ENCODE results near the gene RYR3. TPM values are rescaled to one million over a fixed set of nuclear protein-coding genes. Genes with fewer than 3 reads are reported as not detected.

The RYR3 gene
- total and polyA plus RNA-seq, 7 donors, result 2.5 to 159 (median 24.0) TPM

DNA sequence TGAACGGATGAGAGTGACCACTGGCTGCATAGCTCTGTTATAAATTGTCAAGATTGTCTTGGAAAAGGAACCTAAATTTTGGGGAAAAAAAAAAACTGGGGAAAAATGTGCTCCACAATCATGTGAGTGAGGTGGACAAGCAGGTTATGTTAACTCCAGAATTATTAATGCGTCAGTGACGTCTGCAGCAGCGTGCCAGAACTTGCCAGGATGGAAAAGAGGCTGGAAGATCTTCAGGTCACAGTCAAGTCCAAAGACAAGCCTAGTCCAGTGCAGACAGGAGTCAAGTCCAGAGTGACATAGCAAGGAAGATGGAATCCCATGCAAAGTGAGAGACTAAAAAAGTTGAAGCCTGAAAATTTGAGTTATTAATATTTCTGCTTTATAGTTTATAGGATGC is 140.6 kb downstream of the RYR3 start:
- ATAC-seq, result no peak
- intact Hi-C loops (cut with DNase I), result no loop called here

DNA sequence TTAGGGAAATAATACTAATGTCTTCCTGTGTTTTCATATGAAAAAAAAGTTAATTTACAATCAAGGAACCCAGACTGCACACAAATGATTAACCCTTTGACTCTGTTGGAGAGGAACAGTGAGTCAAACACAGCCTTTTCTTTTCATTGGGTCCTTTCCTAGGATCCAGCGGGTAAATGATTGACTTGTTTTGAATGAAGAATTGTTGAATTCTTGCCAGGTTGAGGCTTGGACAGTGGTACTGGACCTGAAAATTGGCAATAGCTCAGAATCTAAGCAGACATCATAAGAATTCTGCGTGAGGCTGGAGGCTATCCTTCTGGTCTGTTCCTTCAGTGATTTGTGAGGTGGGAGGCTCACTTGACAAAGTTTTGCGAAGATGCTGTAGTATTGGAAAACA is 143.0 kb downstream of the RYR3 start:
- no peak overlapping the region for H3K4me3 ChIP-seq
- H3K36me3 ChIP-seq (ENCODE audit: insufficient read depth in 1 of 2, low read depth in 1 of 2), result no peaks in the 10 kb centered on the region
- H3K4me1 ChIP-seq, result peaks cover 4% of the 10 kb centered on the region
- ATAC-seq (no peak), DNase-seq (no peak)
- no peaks in the 10 kb centered on the region for H3K9me3 ChIP-seq
- TF ChIP-seq, protein P1, sequence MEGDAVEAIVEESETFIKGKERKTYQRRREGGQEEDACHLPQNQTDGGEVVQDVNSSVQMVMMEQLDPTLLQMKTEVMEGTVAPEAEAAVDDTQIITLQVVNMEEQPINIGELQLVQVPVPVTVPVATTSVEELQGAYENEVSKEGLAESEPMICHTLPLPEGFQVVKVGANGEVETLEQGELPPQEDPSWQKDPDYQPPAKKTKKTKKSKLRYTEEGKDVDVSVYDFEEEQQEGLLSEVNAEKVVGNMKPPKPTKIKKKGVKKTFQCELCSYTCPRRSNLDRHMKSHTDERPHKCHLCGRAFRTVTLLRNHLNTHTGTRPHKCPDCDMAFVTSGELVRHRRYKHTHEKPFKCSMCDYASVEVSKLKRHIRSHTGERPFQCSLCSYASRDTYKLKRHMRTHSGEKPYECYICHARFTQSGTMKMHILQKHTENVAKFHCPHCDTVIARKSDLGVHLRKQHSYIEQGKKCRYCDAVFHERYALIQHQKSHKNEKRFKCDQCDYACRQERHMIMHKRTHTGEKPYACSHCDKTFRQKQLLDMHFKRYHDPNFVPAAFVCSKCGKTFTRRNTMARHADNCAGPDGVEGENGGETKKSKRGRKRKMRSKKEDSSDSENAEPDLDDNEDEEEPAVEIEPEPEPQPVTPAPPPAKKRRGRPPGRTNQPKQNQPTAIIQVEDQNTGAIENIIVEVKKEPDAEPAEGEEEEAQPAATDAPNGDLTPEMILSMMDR (IDR thresholded peaks at IDR 0.05), result no peak
- H3K27ac ChIP-seq, result no peak overlapping the region
- intact Hi-C loops (cut with DNase I), result no loop called here
- WGBS, 3 donors, result 80 to 88% (median 81%) methylated on average over 3 of the region's 3 CpGs
- peaks cover 0 to 2% (median 0%) of the 10 kb centered on the region in 3 donors for H3K27me3 ChIP-seq (ENCODE audit: insufficient read depth in 3 of 3, low read length in 2 of 3)

More for the DNA sequence above, 140.6 kb downstream of the RYR3 start:
- 68 to 79% (median 72%) methylated on average over 4 of the region's 4 CpGs for WGBS, 3 donors
- TF ChIP-seq, protein P1 (IDR thresholded peaks at IDR 0.05), result no peak
- H3K27ac ChIP-seq, result no peak overlapping the region
- no peak overlapping the region for H3K4me3 ChIP-seq
- H3K4me1 ChIP-seq, result peaks cover 6% of the 10 kb centered on the region
- H3K27me3 ChIP-seq (ENCODE audit: insufficient read depth in 3 of 3, low read length in 2 of 3), result peaks cover 0 to 2% (median 0%) of the 10 kb centered on the region in 3 donors
- DNase-seq, result no peak
- no peaks in the 10 kb centered on the region for H3K36me3 ChIP-seq (ENCODE audit: insufficient read depth in 1 of 2, low read depth in 1 of 2)
- H3K9me3 ChIP-seq, result no peaks in the 10 kb centered on the region

DNA sequence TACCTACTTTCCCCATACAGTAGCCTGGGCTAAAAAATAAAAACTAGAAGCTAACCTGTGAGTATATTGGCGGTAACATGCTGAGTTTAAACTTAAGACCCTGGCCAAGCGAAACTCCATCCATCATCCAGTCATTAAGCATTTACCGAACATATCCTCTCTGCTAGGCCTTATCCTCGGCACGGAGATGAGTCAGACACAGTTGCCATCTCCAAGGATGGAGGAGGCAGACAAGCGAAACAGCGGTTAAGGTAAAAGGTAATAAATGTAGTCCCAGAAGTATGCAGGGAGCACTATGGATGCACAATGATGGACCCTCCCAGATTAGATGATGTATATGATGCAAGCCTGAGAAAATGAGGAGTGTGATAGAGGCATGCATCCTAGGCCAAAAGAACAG is 143.6 kb downstream of the RYR3 start:
- DNase-seq, result no peak
- H3K4me1 ChIP-seq, result peaks cover 4% of the 10 kb centered on the region
- H3K27me3 ChIP-seq (ENCODE audit: insufficient read depth in 3 of 3, low read length in 2 of 3), result peaks cover 0 to 2% (median 0%) of the 10 kb centered on the region in 3 donors
- WGBS, 3 donors, result 91 to 95% (median 94%) methylated on average over 7 of the region's 7 CpGs
- intact Hi-C loops (cut with DNase I), result no loop called here
- no peak for ATAC-seq
- H3K4me3 ChIP-seq, result no peak overlapping the region
- no peaks in the 10 kb centered on the region for H3K9me3 ChIP-seq
- TF ChIP-seq, protein P1 (IDR thresholded peaks at IDR 0.05), result no peak
- H3K27ac ChIP-seq, result no peak overlapping the region
- no peaks in the 10 kb centered on the region for H3K36me3 ChIP-seq (ENCODE audit: insufficient read depth in 1 of 2, low read depth in 1 of 2)

DNA sequence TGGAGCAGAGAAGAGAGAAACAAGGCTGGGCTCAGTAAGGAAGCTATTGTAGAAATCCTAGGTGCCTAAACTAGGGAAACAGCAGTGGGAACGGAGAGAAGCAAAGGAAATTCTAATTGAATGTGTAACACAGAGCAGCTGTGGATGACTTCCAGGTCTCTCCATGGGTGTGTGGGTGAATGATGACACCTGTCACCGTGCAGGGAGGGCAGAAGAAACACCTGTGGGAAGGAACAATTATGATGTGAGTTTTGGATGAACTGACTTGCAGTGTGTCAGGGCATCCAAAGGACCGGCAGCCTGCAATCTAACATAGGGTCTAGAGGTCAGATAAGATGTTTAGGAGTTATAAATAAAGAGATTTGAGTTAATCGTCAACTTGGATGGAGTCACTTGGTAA is 144.2 kb downstream of the RYR3 start:
- peak in 2 of 4 donors; percentile 27 to 31 for ATAC-seq
- Histone ChIP-seq H3K27me3 (ENCODE audit: insufficient read depth in 3 of 3, low read length in 2 of 3) (peaks cover 0 to 2% (median 0%) of the 10 kb centered on the region in 3 donors), H3K4me1 (no peaks in the 10 kb centered on the region), H3K27ac (no peak overlapping the region), H3K9me3 (no peaks in the 10 kb centered on the region), H3K36me3 (ENCODE audit: insufficient read depth in 1 of 2, low read depth in 1 of 2) (no peaks in the 10 kb centered on the region), H3K4me3 (no peak overlapping the region)
- WGBS, 3 donors, result 45 to 57% (median 56%) methylated on average over 4 of the region's 4 CpGs
- TF ChIP-seq, protein P1 (IDR thresholded peaks at IDR 0.05), result no peak
- DNase-seq, result no peak
- intact Hi-C loops (cut with DNase I), result no loop called here

DNA sequence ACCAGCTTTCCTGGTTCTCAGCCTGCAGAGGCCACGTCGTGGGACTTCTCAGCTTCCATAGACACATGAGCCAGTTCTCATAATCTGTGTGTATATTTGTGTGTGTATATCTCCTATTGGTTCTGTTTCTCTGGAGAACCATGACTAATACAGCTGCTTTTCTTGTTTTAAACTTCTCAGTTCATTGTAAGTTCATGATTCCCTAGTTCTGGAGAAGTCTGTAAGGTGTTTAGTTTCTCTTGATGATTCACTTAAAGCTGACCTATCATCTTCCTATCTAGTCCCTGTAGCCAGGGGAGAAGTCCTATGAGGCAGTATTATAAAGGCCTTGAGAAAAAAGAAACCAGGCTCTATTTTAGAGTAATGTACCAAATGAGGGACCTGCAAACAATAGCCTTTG is 147.7 kb downstream of the RYR3 start:
- no peaks in the 10 kb centered on the region for H3K9me3 ChIP-seq
- DNase-seq (no peak), ATAC-seq (peak in 2 of 4 donors; percentile 37 to 55)
- no peaks in the 10 kb centered on the region for H3K36me3 ChIP-seq (ENCODE audit: insufficient read depth in 1 of 2, low read depth in 1 of 2)
- peaks cover 0 to 2% (median 0%) of the 10 kb centered on the region in 3 donors for H3K27me3 ChIP-seq (ENCODE audit: insufficient read depth in 3 of 3, low read length in 2 of 3)
- H3K27ac ChIP-seq, result no peak overlapping the region
- intact Hi-C loops (cut with DNase I), result no loop called here
- no peaks in the 10 kb centered on the region for H3K4me1 ChIP-seq
- TF ChIP-seq, protein P1 (IDR thresholded peaks at IDR 0.05), result no peak
- no peak overlapping the region for H3K4me3 ChIP-seq
- WGBS, 3 donors, result 42 to 59% (median 54%) methylated on average over 2 of the region's 2 CpGs

Measured in psoas muscle (tissue), 8 donors.